Stomach smooth muscle (tissue), 2 donors: ENCODE data around the gene TSPYL6.

Experiments
- H3K27ac ChIP-seq: one replicate; pipeline ENCODE4 v1.7.0; 2013; ENCODE audit warnings: mild to moderate bottlenecking, low read length, inconsistent platforms
- H3K27me3 ChIP-seq, 2 donors: one replicate each; pipeline ENCODE4 v1.7.0; 2013; ENCODE audit warnings: low read length in 2 of 2; ENCODE audit not compliant: insufficient read depth in 2 of 2, control insufficient read depth in 1 of 2
- H3K36me3 ChIP-seq, 2 donors: one replicate each; pipeline ENCODE4 v1.7.0; 2013; ENCODE audit warnings: low read length in 2 of 2; ENCODE audit not compliant: control insufficient read depth in 2 of 2, insufficient read depth in 2 of 2
- H3K4me1 ChIP-seq: one replicate; pipeline ENCODE4 v1.7.0; 2013; ENCODE audit warnings: low read length; ENCODE audit not compliant: control insufficient read depth, insufficient read depth
- H3K4me3 ChIP-seq, 2 donors: one replicate each; pipeline ENCODE4 v1.7.0; 2013; ENCODE audit warnings: low read length in 2 of 2
- H3K9ac ChIP-seq, 2 donors: one replicate each; pipeline ENCODE4 v1.7.0; 2013; ENCODE audit warnings: low read length in 2 of 2, mild to moderate bottlenecking in 1 of 2
- H3K9me3 ChIP-seq, 2 donors: one replicate each; pipeline ENCODE4 v1.7.0; 2013; ENCODE audit warnings: low read length in 2 of 2; ENCODE audit not compliant: control insufficient read depth in 2 of 2
- donor health status: healthy.
- donor health status: Pancreatic carcinoma.

The TSPYL6 gene

GRCh38 chr2:54227798-54228197 is 28.2 kb downstream of the TSPYL6 start:
- Histone ChIP-seq H3K4me1 (peaks cover 3% of the 10 kb centered on the region), H3K9ac (no peak overlapping the region), H3K36me3 (no peaks in the 10 kb centered on the region), H3K4me3 (no peak overlapping the region), H3K27ac (no peak overlapping the region), H3K27me3 (no peaks in the 10 kb centered on the region), H3K9me3 (no peaks in the 10 kb centered on the region)

GRCh38 chr2:54226260-54226659 is 29.8 kb downstream of the TSPYL6 start:
- H3K9me3 ChIP-seq: no peaks in the 10 kb centered on the region
- H3K9ac ChIP-seq: no peak overlapping the region
- H3K27me3 ChIP-seq: no peaks in the 10 kb centered on the region
- H3K4me3 ChIP-seq: no peak overlapping the region
- H3K4me1 ChIP-seq: peaks cover 3% of the 10 kb centered on the region
- no peaks in the 10 kb centered on the region for H3K36me3 ChIP-seq
- no peak overlapping the region for H3K27ac ChIP-seq

- Histone ChIP-seq H3K36me3 (no peaks in the 10 kb centered on the region), H3K9ac (no peak overlapping the region), H3K27me3 (no peaks in the 10 kb centered on the region), H3K27ac (peak overlapping the region; percentile 12), H3K4me1 (peaks cover 3% of the 10 kb centered on the region), H3K9me3 (no peaks in the 10 kb centered on the region), H3K4me3 (no peak overlapping the region)
Measured at GRCh38 chr2:54224997-54225396, 31.0 kb downstream of the TSPYL6 start.

- Histone ChIP-seq H3K9ac (no peak overlapping the region), H3K4me1 (peaks cover 3% of the 10 kb centered on the region), H3K36me3 (no peaks in the 10 kb centered on the region), H3K27me3 (no peaks in the 10 kb centered on the region), H3K4me3 (no peak overlapping the region), H3K27ac (no peak overlapping the region), H3K9me3 (peaks cover 0 to 3% of the 10 kb centered on the region in 2 donors)
Measured at GRCh38 chr2:54213082-54213481, 42.9 kb downstream of the TSPYL6 start.

GRCh38 chr2:54212456-54212855 is 43.6 kb downstream of the TSPYL6 start:
- Histone ChIP-seq H3K9ac (no peak overlapping the region), H3K4me3 (no peak overlapping the region), H3K36me3 (no peaks in the 10 kb centered on the region), H3K4me1 (peaks cover 3% of the 10 kb centered on the region), H3K27me3 (no peaks in the 10 kb centered on the region), H3K9me3 (peaks cover 0 to 3% of the 10 kb centered on the region in 2 donors), H3K27ac (no peak overlapping the region)

GRCh38 chr2:54209379-54209778 is 46.6 kb downstream of the TSPYL6 start:
- Histone ChIP-seq H3K4me1 (peaks cover 3% of the 10 kb centered on the region), H3K9ac (no peak overlapping the region), H3K27me3 (no peaks in the 10 kb centered on the region), H3K27ac (no peak overlapping the region), H3K4me3 (no peak overlapping the region), H3K36me3 (no peaks in the 10 kb centered on the region), H3K9me3 (peaks cover 0 to under 1% of the 10 kb centered on the region in 2 donors)

GRCh38 chr2:54208364-54209240 is 47.4 kb downstream of the TSPYL6 start:
- H3K9me3 ChIP-seq: no peaks in the 10 kb centered on the region
- no peaks in the 10 kb centered on the region for H3K27me3 ChIP-seq
- no peak overlapping the region for H3K27ac ChIP-seq
- no peaks in the 10 kb centered on the region for H3K36me3 ChIP-seq
- no peak overlapping the region for H3K9ac ChIP-seq
- no peak overlapping the region for H3K4me3 ChIP-seq
- peaks cover 3% of the 10 kb centered on the region for H3K4me1 ChIP-seq

- no peak overlapping the region for H3K27ac ChIP-seq
Measured at GRCh38 chr2:54207666-54208195, 48.3 kb downstream of the TSPYL6 start.

GRCh38 chr2:54206596-54206995 is 49.4 kb downstream of the TSPYL6 start:
- no peaks in the 10 kb centered on the region for H3K36me3 ChIP-seq
- H3K9ac ChIP-seq: no peak overlapping the region
- H3K4me3 ChIP-seq: no peak overlapping the region
- no peaks in the 10 kb centered on the region for H3K9me3 ChIP-seq
- H3K27me3 ChIP-seq: no peaks in the 10 kb centered on the region
- H3K27ac ChIP-seq: no peak overlapping the region
- H3K4me1 ChIP-seq: no peaks in the 10 kb centered on the region

More at GRCh38 chr2:54207666-54208195, 48.3 kb downstream of the TSPYL6 start:
- Histone ChIP-seq H3K27me3 (no peaks in the 10 kb centered on the region), H3K4me1 (peaks cover 3% of the 10 kb centered on the region), H3K36me3 (no peaks in the 10 kb centered on the region), H3K9ac (no peak overlapping the region), H3K9me3 (no peaks in the 10 kb centered on the region), H3K4me3 (no peak overlapping the region)

GRCh38 chr2:54204476-54204875 is 51.6 kb downstream of the TSPYL6 start:
- H3K4me1 ChIP-seq: no peaks in the 10 kb centered on the region
- H3K27ac ChIP-seq: no peak overlapping the region
- H3K9ac ChIP-seq: no peak overlapping the region
- H3K27me3 ChIP-seq: no peaks in the 10 kb centered on the region
- H3K9me3 ChIP-seq: no peaks in the 10 kb centered on the region
- no peaks in the 10 kb centered on the region for H3K36me3 ChIP-seq
- no peak overlapping the region for H3K4me3 ChIP-seq
